Jurkat, Clone E6-1 (cell line): ENCODE measurements around the gene PLCD1.
A peak's percentile ranks its signal among the peaks of the same experiment; 100 is the strongest.

Source experiments
- DNase-seq: peaks from one replicate; pipeline ENCODE4 v3.0.0-alpha.2; 2011; ENCODE audit warnings: low read depth, low spot score
- H3K4me3 ChIP-seq: 2 replicates; pipeline ENCODE4 v1.5.1; 2011; ENCODE audit warnings: mild to moderate bottlenecking, low read length, control low read depth, moderate library complexity

Gene PLCD1

GRCh38 chr3:38003817-38004414 is 25.5 kb downstream of the PLCD1 start:
- no peak for DNase-seq
- H3K4me3 ChIP-seq, result no peak overlapping the region

GRCh38 chr3:38003371-38003816 is 26.0 kb downstream of the PLCD1 start:
- DNase-seq, result no peak

GRCh38 chr3:38002940-38003339 is 26.5 kb downstream of the PLCD1 start:
- no peak for DNase-seq
- H3K4me3 ChIP-seq, result no peak overlapping the region

More at GRCh38 chr3:38003371-38003816, 26.0 kb downstream of the PLCD1 start:
- no peak overlapping the region for H3K4me3 ChIP-seq

GRCh38 chr3:38002291-38002876 is 27.1 kb downstream of the PLCD1 start:
- DNase-seq, result no peak
- H3K4me3 ChIP-seq, result no peak overlapping the region

DNA sequence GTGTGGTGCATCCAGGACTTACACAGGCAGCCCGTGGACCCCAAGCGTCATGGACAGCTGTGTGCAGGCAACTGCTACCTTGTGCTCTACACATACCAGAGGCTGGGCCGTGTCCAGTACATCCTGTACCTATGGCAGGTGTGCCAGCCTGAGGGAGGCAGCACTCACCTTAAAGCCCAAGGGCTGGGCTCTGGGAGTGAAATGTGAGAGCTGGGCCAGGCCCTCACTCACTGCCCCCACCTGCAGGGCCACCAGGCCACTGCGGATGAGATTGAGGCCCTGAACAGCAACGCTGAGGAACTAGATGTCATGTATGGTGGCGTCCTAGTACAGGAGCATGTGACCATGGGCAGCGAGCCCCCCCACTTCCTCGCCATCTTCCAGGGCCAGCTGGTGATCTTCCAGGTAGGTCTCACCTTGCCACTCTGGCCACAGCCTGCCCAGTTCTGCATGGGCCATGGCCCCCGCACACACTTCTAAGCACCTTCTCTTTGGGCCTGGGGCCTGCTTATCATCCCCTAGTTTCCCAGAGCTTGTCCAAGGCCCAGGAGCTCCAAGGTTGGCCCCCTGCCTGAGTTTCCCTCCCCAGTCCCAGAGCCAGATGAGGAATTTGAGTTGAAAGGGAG is 27.9 kb downstream of the PLCD1 start:
- H3K4me3 ChIP-seq, result no peak overlapping the region
- DNase-seq, result no peak

DNA sequence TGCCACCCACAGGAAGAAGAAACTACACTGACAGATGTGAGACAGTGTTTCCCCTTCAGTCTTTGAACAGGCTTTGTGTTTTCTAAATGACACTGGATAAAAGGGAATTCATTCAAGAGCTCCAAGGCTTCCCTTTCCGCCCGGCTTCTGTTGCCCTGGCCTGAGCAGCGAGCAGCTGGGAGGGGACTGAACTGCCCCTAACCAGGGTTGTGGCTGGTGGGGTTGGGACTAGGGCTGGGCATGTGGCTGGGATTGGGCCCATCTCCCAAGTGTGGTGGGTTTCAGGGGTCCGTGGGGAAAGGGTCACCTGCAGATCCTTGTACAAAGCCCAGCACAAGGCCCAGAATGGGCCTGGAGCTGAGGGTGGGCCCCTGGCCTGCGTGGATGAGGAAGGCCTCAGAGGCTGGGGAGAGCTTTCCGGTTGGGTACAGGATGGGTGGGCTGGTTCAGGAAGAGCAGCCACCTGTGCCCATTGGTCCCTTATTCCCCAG is 28.4 kb downstream of the PLCD1 start:
- no peak for DNase-seq
- H3K4me3 ChIP-seq, result no peak overlapping the region

GRCh38 chr3:38000242-38000916 is 29.1 kb downstream of the PLCD1 start:
- H3K4me3 ChIP-seq, result no peak overlapping the region
- DNase-seq, result no peak

- no peak overlapping the region for H3K4me3 ChIP-seq
- no peak for DNase-seq
These were observed 29.6 kb downstream of the PLCD1 start for GRCh38 chr3:37999836-38000235.

- H3K4me3 ChIP-seq, result no peak overlapping the region; the same call in 1 of the 2 replicates
- no peak for DNase-seq
These were observed 31.6 kb downstream of the PLCD1 start for GRCh38 chr3:37997791-37998370.

DNA sequence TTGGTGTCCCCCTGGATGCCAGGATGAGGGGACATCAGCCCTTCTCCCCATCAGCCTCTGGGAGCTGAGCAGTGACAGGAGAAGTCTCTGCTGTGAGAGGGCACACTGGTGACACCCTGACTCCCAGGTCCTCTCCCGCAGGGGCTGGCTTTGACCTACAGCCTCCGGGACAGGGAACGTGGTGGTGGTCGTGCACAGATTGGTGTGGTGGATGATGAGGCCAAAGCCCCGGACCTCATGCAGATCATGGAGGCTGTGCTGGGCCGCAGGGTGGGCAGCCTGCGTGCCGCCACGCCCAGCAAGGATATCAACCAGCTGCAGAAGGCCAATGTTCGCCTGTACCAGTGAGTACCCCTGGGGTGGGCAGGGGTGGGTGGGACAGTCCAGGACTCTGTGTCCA is 32.1 kb downstream of the PLCD1 start:
- no peak overlapping the region for H3K4me3 ChIP-seq
- DNase-seq, result no peak

DNA sequence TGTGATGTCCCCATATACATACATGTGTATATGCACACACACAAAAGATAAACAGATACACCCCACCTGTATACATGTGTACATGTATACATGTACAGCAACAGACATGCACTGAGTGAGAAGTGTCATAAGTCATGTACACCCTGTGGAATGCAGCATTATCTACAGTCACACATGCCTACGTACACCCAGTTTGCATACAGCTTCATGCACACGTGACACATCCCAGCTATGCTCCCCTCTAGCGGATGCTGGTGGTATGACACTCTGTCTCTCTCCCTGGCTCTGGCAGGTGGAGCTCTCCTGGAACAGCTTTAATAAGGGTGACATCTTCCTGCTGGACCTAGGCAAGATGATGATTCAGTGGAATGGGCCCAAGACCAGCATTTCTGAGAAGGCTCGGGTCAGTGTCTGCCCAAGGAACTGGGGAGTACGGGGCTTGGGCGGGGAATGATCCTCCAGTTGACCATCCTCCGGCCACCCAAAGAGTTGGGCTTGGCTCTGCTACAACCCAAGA is 32.6 kb downstream of the PLCD1 start:
- H3K4me3 ChIP-seq, result no peak overlapping the region
- peak; percentile 90 for DNase-seq

DNA sequence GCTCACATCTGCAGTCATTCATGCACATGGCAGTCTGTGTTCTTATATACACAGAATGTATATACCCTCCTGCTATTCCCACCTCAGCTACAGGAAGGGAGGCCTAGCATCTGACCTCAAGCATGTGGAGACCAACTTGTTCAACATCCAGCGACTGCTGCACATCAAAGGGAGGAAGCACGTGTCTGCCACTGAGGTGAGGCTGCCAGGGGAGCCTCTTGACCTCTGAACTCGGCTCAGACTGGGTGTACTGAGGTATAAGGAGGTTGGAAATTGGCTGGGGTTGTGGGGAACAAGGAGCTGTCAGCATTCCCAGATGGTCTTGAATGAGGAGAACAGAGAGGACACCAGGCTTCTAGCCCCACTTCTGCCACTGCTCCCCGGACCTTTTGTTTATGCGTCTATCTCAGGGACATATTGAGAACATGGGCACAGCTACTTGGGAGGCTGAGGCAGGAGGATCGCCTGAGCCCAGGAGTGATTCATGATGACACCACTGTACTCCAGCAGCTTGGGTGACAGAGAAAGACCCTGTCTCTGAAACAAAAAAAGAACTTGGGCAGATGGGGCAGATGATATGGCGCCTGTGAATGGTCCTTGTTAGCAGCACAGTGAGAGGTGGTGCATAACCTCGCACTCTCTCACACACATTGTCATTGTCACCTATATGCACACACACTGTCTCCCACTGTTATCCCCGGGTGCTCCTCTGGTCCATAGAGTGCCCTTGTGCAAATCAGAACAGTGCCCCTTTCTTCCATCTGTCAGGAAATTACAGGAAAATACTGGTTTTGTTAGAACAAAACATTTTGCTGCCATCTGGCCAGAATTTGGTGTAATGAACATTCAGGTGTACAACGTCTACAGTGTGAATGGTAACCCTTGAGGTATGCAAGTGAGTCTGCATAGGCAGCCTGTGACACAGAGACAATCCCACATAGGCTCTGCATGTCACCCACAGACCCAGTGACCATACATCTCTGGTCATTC is 33.5 kb downstream of the PLCD1 start:
- peak overlapping the region; percentile 78 for H3K4me3 ChIP-seq
- peak; percentile 80 for DNase-seq

DNA sequence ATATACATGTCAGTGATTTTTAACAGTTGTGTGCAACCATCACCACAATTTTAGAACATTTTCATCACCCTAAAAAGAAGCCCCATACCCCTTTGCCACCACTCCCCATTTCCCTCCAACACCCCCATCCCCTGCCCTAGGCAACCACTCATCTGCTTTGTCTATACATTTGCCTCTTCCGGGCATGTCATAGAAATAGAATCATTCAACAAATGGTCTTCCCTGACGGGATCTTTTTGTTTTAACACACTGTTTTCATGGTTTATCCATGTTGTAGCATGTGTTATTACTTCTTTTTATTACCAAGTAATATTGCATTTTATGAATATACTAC is 34.8 kb downstream of the PLCD1 start:
- H3K4me3 ChIP-seq, result peak overlapping the region; percentile 78
- DNase-seq, result no peak

DNA sequence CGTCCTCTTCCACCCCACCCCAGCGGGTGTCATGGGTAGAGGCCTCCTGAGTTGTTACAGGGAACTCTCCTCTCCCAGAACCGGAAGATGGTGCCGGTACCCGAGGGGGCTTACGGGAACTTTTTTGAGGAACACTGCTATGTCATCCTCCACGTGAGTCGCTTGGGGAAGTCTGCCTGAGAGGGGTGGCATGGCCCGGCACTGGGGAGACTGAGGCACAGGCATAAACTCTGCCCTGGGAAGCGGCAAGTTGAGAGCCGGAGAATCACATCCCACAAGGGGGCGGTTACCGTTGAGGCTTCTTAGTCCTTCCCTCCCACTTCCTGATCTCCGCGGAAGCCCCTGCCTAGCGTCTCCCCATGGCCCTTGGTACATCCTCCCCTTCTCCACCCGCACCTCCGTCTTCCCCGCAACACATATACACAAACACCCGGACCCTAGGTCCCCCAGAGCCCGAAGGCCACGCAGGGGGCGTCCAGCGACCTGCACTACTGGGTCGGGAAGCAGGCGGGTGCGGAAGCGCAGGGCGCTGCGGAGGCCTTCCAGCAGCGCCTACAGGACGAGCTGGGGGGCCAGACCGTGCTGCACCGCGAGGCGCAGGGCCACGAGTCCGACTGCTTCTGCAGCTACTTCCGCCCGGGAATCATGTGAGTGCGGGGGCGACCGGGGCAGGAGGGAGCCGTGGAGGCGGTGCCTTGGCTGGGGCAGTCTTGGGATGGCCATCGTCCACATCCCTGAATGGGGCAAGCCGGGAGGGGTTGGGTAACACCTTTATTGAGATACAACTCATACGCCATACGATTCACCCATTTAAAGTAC is 35.4 kb downstream of the PLCD1 start:
- H3K4me3 ChIP-seq, result peak overlapping the region; percentile 78
- peak; percentile 80 for DNase-seq

DNA sequence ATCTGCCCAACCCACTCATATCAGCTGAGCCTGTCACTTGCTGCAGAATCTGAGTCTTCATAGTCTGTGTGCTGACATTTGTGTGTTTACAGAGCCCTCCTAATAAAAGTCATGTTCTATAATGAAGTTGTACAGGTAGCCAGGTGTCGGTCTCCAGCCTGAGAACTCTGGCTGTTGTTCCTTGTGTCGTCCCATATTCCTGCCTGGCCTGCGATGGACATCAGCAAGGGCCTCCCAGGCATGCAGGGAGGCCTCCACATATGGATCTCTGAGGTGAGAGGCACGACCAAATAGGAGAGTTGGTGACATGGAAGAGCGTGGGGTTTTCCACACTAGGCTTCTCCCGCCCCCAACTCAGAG is 36.0 kb downstream of the PLCD1 start:
- DNase-seq, result no peak
- H3K4me3 ChIP-seq, result peak overlapping the region; percentile 78

- no peak overlapping the region for H3K4me3 ChIP-seq
- no peak for DNase-seq
These were observed 36.4 kb downstream of the PLCD1 start for GRCh38 chr3:37993067-37993455.

DNA sequence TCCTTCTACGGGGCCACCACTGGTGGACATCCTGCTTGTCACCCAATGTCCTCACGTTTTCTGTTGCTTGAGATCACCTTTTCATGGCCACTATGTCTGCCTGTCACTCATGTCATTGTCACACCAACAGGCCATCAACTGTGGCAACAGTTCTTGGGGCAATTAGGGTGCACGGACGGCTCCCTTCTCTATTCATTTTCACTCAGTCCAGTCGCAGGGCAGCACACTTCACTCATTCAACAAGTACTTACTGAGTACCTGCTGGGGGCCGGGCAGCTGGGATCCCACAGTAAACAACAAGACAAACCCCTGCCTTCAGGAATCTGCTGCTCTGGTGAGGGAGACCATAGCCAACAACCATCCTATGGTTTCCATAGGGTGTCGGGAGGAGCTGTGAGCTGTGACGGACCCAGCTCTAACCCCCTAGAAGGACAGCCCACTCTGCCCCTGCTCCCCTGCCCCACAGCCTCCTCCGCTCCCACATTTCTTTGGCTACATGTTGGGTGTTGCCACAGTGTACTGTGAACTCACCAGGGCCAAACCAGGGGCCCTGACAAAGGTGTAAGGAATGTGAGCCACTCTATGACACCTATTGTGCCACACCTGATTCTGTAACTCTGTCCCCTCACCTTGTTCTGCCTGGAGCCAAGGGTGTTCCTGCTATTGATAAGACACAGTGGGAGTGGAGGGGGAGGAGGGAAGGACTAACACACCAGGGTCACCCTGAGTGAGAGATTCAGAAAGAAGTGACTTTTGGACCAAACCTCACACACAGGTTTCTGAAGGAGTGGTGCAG is 37.0 kb downstream of the PLCD1 start:
- H3K4me3 ChIP-seq, result no peak overlapping the region
- DNase-seq, result no peak
